Ishikawa (cell line): ENCODE measurements around the gene SCFD1.

ENCODE experiments used
- FOXM1 ChIP-seq: IDR thresholded peaks from 2 replicates; pipeline ENCODE4 v1.6.1; 2012; ENCODE audit warnings: low read depth, borderline replicate concordance
- TCF12 ChIP-seq: IDR thresholded peaks from 2 replicates; pipeline ENCODE4 v1.6.1; 2012; ENCODE audit warnings: low read depth
- YY1 ChIP-seq: IDR thresholded peaks from 2 replicates; pipeline ENCODE4 v1.6.1; 2012; ENCODE audit warnings: low read depth
- TF ChIP-seq, protein P1 (sequence below): IDR thresholded peaks from 2 replicates; pipeline ENCODE4 v1.6.1; 2012
- TF ChIP-seq, protein P2 (sequence below): IDR thresholded peaks from 2 replicates; pipeline ENCODE4 v1.6.1; 2012; ENCODE audit warnings: low read depth, mild to moderate bottlenecking

DNA sequence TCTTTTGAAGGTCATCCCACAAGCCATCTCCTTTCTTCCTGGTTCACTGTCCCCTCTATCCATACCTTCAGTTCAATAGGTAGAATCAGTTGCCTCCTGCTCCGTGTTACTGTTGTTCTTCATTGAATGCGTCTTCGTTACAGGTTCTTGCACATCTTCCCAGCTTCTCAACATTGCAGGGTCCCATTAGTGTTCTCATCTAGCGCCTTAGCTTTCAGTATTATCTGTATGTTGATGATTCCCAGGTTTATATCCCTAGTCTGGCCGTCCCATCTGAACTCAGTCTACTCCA lies 2.0 kb downstream of the SCFD1 start:
- TF ChIP-seq, protein P1, sequence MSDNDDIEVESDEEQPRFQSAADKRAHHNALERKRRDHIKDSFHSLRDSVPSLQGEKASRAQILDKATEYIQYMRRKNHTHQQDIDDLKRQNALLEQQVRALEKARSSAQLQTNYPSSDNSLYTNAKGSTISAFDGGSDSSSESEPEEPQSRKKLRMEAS: no peak
- no peak for TF ChIP-seq TCF12
- TF ChIP-seq FOXM1: no peak
- TF ChIP-seq, protein P2, sequence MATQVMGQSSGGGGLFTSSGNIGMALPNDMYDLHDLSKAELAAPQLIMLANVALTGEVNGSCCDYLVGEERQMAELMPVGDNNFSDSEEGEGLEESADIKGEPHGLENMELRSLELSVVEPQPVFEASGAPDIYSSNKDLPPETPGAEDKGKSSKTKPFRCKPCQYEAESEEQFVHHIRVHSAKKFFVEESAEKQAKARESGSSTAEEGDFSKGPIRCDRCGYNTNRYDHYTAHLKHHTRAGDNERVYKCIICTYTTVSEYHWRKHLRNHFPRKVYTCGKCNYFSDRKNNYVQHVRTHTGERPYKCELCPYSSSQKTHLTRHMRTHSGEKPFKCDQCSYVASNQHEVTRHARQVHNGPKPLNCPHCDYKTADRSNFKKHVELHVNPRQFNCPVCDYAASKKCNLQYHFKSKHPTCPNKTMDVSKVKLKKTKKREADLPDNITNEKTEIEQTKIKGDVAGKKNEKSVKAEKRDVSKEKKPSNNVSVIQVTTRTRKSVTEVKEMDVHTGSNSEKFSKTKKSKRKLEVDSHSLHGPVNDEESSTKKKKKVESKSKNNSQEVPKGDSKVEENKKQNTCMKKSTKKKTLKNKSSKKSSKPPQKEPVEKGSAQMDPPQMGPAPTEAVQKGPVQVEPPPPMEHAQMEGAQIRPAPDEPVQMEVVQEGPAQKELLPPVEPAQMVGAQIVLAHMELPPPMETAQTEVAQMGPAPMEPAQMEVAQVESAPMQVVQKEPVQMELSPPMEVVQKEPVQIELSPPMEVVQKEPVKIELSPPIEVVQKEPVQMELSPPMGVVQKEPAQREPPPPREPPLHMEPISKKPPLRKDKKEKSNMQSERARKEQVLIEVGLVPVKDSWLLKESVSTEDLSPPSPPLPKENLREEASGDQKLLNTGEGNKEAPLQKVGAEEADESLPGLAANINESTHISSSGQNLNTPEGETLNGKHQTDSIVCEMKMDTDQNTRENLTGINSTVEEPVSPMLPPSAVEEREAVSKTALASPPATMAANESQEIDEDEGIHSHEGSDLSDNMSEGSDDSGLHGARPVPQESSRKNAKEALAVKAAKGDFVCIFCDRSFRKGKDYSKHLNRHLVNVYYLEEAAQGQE: no peak
- no peak for TF ChIP-seq YY1
